K562 (cell line): ENCODE data around the gene PDE6G. TPM values are rescaled to one million over a fixed set of nuclear protein-coding genes. Genes with fewer than 3 reads are reported as not detected.
A peak's percentile ranks its signal among the peaks of the same experiment; 100 is the strongest.

Experiments used
- ARID1B ChIP-seq: fragments of 450-650 bp; IDR thresholded peaks from 2 replicates; pipeline ENCODE4 v1.6.1; 2016; ENCODE audit warnings: antibody characterized with exemption, mild to moderate bottlenecking, inconsistent platforms
- ARID4B ChIP-seq: sonication (generic); formaldehyde crosslinking; IDR thresholded peaks from 2 replicates; pipeline ENCODE4 v1.8.0; 2022; ENCODE audit warnings: mild to moderate bottlenecking, missing genetic modification reagents
- BHLHE40 ChIP-seq: IDR thresholded peaks from 2 replicates; pipeline ENCODE4 v1.6.1; 2011; ENCODE audit warnings: low read length, improper control_type of control experiment
- CBX2 ChIP-seq: fragments of 200-600 bp; sonication (generic); IDR thresholded peaks from one replicate; pipeline ENCODE4 v1.6.1; 2012; ENCODE audit warnings: mild to moderate bottlenecking, low read length, inconsistent platforms; ENCODE audit not compliant: insufficient read depth, poor library complexity, severe bottlenecking
- CHD1 ChIP-seq: fragments of 200-600 bp; sonication (generic); IDR thresholded peaks from one replicate; pipeline ENCODE4 v1.6.1; 2012; ENCODE audit warnings: mild to moderate bottlenecking, moderate library complexity, low read length, inconsistent platforms
- DMBX1 ChIP-seq: fragments of 250-450 bp; sonication (Bioruptor Pico); IDR thresholded peaks from 2 replicates; pipeline ENCODE4 v1.8.0; 2022; ENCODE audit warnings: inconsistent platforms, mild to moderate bottlenecking, moderate library complexity, borderline replicate concordance
- EGR1 ChIP-seq: fragments of 450-650 bp; conservative IDR thresholded peaks from 2 replicates; pipeline ENCODE4 v1.6.1; 2017; ENCODE audit warnings: mild to moderate bottlenecking
- FOXK2 ChIP-seq, 2 experiments: fragments of 450-650 bp; IDR thresholded peaks in 1 of 2; conservative IDR thresholded peaks in 1 of 2; 2 replicates each; pipeline ENCODE4 v1.6.1; 2016; ENCODE audit warnings: low read depth in 2 of 2, mild to moderate bottlenecking in 1 of 2
- GABPB1 ChIP-seq: sonication (generic); formaldehyde crosslinking; IDR thresholded peaks from 2 replicates; pipeline ENCODE4 v1.8.0; 2022; ENCODE audit warnings: mild to moderate bottlenecking, missing genetic modification reagents
- KDM2B ChIP-seq: fragments of 250-450 bp; sonication (Bioruptor Pico); IDR thresholded peaks from 2 replicates; pipeline ENCODE4 v1.8.0; 2021; ENCODE audit warnings: mild to moderate bottlenecking, moderate library complexity
- MYNN ChIP-seq, 2 experiments: sonication (generic); formaldehyde crosslinking in 1 of 2; IDR thresholded peaks; 2 replicates each; pipeline versions ENCODE4 v1.5.0 to v1.6.1; 2016 to 2020; ENCODE audit warnings: antibody characterized with exemption in 1 of 2, missing genetic modification reagents in 1 of 2
- NCOR1 ChIP-seq: fragments of 450-650 bp; IDR thresholded peaks from 2 replicates; pipeline ENCODE4 v1.6.1; 2016; ENCODE audit warnings: mild to moderate bottlenecking, moderate library complexity
- NFIC ChIP-seq: fragments of 450-650 bp; IDR thresholded peaks from 2 replicates; pipeline ENCODE4 v1.6.1; 2017; ENCODE audit warnings: mild to moderate bottlenecking, inconsistent platforms
- NR2C1 ChIP-seq, 2 experiments: fragments of 450-650 bp; IDR thresholded peaks; 2 replicates each; pipeline ENCODE4 v1.6.1; 2017; ENCODE audit warnings: mild to moderate bottlenecking in 2 of 2, antibody characterized with exemption in 1 of 2, inconsistent platforms in 1 of 2, missing compliant biosample characterization in 1 of 2, missing genetic modification characterization in 1 of 2
- PHB ChIP-seq: fragments of 250-450 bp; sonication (Bioruptor Pico); IDR thresholded peaks from 2 replicates; pipeline ENCODE4 v1.5.0; 2021
- PHF8 ChIP-seq: fragments of 200-600 bp; sonication (generic); IDR thresholded peaks from 2 replicates; pipeline ENCODE4 v1.6.1; 2012; ENCODE audit warnings: mixed run types, mild to moderate bottlenecking, inconsistent platforms, low read length, moderate library complexity, borderline replicate concordance
- POLR2A ChIP-seq: fragments of 450-650 bp; conservative IDR thresholded peaks from 2 replicates; pipeline ENCODE4 v1.6.1; 2016
- POLR2H ChIP-seq: IDR thresholded peaks from 2 replicates; pipeline ENCODE4 v1.6.1; 2016; ENCODE audit warnings: missing genetic modification characterization, low read depth, mild to moderate bottlenecking, control low read depth, missing compliant biosample characterization, moderate library complexity
- SP2 ChIP-seq: IDR thresholded peaks from 2 replicates; pipeline ENCODE4 v1.6.1; 2011; ENCODE audit warnings: mild to moderate bottlenecking, low read depth, low read length, moderate library complexity; ENCODE audit not compliant: poor library complexity, severe bottlenecking; ENCODE audit errors: extremely low read depth
- TFAM ChIP-seq: fragments of 250-450 bp; sonication (Bioruptor Pico); conservative IDR thresholded peaks from 2 replicates; pipeline ENCODE4 v1.5.0; 2021; ENCODE audit warnings: mild to moderate bottlenecking, moderate library complexity
- YBX1 ChIP-seq: fragments of 450-650 bp; IDR thresholded peaks from 2 replicates; pipeline ENCODE4 v1.7.1; 2016; ENCODE audit warnings: mild to moderate bottlenecking
- polyA plus RNA-seq, 8 experiments: library from polyadenylated mRNA; depleted of rRNA in 4 of 8; stranded (reverse) in 5 of 8; unstranded in 3 of 8; fragments of >200 nt; fragmentation: Nextera tagmentation in 2 of 8; fragmentation: Illumina TruSeq in 1 of 8; extraction: Ambion mirVana in 2 of 8; extraction: Trizol in 1 of 8; gene quantifications; 2 replicates each; pipeline versions ENCODE4 v1.2.1 to v1.2.3, GENCODE V29; 2011 to 2014; ENCODE audit warnings: inconsistent platforms in 1 of 8, missing spikeins in 1 of 8
- total RNA-seq, 7 experiments: library from RNA; depleted of rRNA in 6 of 7; stranded (reverse); fragments of >200 nt in 6 of 7; fragmentation: Illumina TruSeq in 2 of 7; extraction: Trizol in 2 of 7; gene quantifications; 2 replicates each; pipeline versions ENCODE4 v1.2.1 to v1.2.3, GENCODE V29; 2011 to 2021; ENCODE audit warnings: low replicate concordance in 1 of 7
- TF ChIP-seq, protein P1 (sequence below): fragments of 450-650 bp; IDR thresholded peaks from 2 replicates; pipeline ENCODE4 v1.6.1; 2016
- TF ChIP-seq, protein P2 (sequence below): fragments of 250-450 bp; sonication (Bioruptor Pico); IDR thresholded peaks from 2 replicates; pipeline ENCODE4 v1.6.1; 2021; ENCODE audit warnings: mild to moderate bottlenecking

The PDE6G gene
- total and polyA plus RNA-seq, 9 of the 15 experiments (the other 6 are each of a cell fraction or from before 2014, with no cell fraction given), result 0.14 to 0.59 TPM; not detected in 7

- peak; percentile 94; the same call in 1 of the 2 replicates for TF ChIP-seq ARID4B (CRISPR knock-in tag)
- peak; percentile 30; the same call in 1 of the 2 replicates for TF ChIP-seq BHLHE40
- peak; percentile 72 for TF ChIP-seq POLR2H (tag)
- TF ChIP-seq ARID1B, result 0 out of 2 replicates have a peak, but pooled peaks have one; percentile 12
- TF ChIP-seq NR2C1 (IDR thresholded peaks at IDR 0.05), result peak; percentile 77
- TF ChIP-seq NR2C1 (tag; IDR thresholded peaks at IDR 0.05), result peak; percentile 66; the same call in 1 of the 2 replicates
- peak; percentile 98 for TF ChIP-seq SP2
- TF ChIP-seq, protein P1, sequence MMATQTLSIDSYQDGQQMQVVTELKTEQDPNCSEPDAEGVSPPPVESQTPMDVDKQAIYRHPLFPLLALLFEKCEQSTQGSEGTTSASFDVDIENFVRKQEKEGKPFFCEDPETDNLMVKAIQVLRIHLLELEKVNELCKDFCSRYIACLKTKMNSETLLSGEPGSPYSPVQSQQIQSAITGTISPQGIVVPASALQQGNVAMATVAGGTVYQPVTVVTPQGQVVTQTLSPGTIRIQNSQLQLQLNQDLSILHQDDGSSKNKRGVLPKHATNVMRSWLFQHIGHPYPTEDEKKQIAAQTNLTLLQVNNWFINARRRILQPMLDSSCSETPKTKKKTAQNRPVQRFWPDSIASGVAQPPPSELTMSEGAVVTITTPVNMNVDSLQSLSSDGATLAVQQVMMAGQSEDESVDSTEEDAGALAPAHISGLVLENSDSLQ, result no peak
- peak; percentile 87 for TF ChIP-seq PHF8
- TF ChIP-seq NCOR1, result peak; percentile 45; the same call in 1 of the 2 replicates
- peak; percentile 31; the same call in 1 of the 2 replicates for TF ChIP-seq KDM2B (CRISPR knock-in tag)
- TF ChIP-seq MYNN (IDR thresholded peaks at IDR 0.05), result peak; percentile 44; the same call in 1 of the 2 replicates
- no peak for TF ChIP-seq MYNN (CRISPR knock-in tag; IDR thresholded peaks at IDR 0.05)
- TF ChIP-seq FOXK2 (conservative IDR thresholded peaks at IDR 0.05 in 1 of 2, IDR thresholded peaks at IDR 0.05 in 1 of 2; ENCODE audit: low read depth in 2 of 2), result peak in 1 of 2 experiments; percentile 45; a peak in 1 of 4 replicates
- no peak for TF ChIP-seq EGR1
- no peak for TF ChIP-seq YBX1
- TF ChIP-seq, protein P2, sequence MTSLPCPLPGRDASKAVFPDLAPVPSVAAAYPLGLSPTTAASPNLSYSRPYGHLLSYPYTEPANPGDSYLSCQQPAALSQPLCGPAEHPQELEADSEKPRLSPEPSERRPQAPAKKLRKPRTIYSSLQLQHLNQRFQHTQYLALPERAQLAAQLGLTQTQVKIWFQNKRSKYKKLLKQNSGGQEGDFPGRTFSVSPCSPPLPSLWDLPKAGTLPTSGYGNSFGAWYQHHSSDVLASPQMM, result no peak
- TF ChIP-seq DMBX1 (CRISPR knock-in tag), result no peak
- peak; percentile 73 for TF ChIP-seq CHD1
- peak; percentile 97 for TF ChIP-seq GABPB1 (CRISPR knock-in tag)
- TF ChIP-seq TFAM (CRISPR knock-in tag), result no peak
- TF ChIP-seq PHB (CRISPR knock-in tag), result 0 out of 2 replicates have a peak, but pooled peaks have one; percentile 15
- no peak for TF ChIP-seq CBX2
- peak; percentile 17 for TF ChIP-seq NFIC
- TF ChIP-seq POLR2A, result peak; percentile 93
Observed at GRCh38 chr17:81702934-81703746, 46.8 kb upstream of the PDE6G start, which contains the start of gene MRPL12 (continued).
